ENCODE measurements around the gene MYOM3.
"Not testable (repeated sequence)": the region's sequence is repeated elsewhere in the genome, so short reads cannot be mapped to it uniquely, and the experiment has no call there.

MYOM3 gene

GRCh38 chr1:24022581-24023361 is 89.2 kb downstream of the MYOM3 start:
- DNase-seq: no peak

DNA sequence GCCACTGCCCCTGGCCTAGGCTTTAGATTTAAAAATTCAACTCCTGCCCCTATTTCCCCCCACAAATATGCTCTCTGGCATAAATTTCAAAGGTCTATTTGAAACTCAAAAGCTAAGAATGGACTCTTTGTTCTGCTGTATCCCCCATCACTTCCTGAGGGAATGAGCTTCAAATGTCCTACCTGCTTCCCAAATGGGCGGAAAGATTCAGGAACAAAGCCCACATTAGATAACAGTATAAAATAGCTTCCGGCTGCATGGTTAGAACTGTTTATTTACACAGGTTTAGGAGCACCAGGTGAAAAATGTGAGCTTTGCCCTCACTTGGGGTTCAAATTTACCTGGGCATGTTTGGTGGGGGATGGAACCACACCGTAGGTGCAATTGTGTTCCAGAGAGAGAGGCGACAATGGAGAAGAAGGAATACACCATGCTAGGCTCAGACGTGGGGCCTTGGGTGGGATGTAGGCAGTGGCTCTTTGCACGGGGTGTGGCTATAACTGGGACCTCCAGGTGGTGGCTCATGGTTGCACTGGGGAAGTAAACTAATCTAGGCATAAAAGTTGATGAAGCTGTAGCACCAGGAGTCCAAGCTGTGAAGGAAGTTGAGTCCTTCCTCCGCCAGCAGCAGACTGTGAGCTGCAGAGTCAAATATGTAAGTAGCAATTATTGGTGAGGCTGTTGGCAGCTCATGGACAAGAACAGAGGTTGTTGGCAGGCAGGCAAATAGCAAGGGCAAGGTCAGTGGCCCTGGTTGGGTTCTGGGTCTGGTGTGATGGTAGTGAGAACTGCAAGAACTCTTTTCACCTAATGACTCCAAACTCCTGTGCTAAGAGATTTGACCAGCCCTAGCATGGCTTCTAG is 90.3 kb downstream of the MYOM3 start:
- peak; percentile 24 for DNase-seq

DNA sequence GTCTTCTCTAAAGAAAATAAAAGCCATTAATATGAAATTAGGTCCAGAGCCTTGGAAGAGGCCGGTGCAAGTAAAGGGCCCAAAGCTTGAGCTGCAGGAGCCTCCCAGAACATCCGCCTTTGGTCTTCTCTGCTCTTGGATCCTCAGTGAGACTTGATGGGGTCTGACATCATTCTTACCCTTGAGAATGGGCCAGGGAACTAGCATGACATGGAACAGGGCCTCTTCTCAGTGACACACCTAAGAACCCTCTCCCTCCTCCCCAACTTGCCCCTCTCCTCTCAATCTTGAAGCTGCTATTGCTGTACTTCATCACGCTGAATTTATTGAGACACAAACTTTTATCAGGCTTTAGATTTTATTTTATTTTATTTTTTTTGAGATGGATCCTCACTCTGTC is 91.5 kb downstream of the MYOM3 start:
- no peak for DNase-seq

GRCh38 chr1:24020025-24020424 is 91.9 kb downstream of the MYOM3 start:
- DNase-seq: no peak

DNA sequence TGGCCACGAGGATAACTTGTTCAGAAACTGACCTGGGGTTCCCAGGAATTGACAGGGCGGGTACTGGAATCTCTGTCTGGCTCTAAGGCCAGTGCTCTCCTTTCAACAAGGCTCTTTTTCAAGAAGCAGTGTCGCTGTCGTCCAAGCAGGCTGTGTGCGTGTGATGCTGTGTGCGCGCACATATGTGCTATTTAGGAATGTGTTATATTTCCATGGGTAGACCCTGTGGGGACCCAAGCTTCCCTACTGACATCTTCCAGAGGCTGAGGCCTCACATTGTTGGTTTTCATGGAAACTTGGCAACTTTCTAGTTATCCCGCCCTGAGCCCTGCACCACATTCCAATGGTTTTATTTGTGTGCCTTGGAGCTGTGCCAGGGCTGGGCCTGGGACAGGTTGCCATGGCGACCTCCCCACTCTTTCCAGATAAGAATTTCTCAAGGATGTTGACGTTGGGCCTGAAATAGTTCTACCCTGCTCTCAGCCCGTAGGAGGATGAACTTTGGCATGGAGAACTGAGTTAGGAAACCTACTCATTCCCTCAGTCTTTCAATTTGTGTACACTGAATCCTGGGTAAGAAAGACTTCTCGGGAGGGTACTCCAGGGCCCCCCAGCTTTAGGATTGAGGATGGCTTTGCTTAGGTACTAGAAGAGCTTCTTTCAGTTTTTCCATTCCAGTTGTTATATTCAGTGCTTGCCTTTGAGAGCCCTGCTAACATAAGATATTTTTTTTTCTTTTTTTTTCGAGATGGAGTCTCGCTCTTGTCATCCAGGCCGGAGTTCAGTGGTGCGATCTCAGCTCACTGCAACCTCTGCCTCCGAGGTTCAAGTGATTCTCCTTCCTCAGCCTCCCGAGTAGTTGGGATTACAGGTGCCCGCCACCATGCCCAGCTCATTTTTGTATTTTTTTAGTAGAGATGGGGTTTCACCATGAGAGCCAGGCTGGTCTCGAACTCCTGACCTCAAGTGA is 93.0 kb downstream of the MYOM3 start:
- no peak for DNase-seq

- no peak for DNase-seq
These were observed 96.4 kb downstream of the MYOM3 start for GRCh38 chr1:24015221-24016210.

- not testable (repeated sequence) for DNase-seq
These were observed 99.1 kb downstream of the MYOM3 start for GRCh38 chr1:24012878-24013277.

DNA sequence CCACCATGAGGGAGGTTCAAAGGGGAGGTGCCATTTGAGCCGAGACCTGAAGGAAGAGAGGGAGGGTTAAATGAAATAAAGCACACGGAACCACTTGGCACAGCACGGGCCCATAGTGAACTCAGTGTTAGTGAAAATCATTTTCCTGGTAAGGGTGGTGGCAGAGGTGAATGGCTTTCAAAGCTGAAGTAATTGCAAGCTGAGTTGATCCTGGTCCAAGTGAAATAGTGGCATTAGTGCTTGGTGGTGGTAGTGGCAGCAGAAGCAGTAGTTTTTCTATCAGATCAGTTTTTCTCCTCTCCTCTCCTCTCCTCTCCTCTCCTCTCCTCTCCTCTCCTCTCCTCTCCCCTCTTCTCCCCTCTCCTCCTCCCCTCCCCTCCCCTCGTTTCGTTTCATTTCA is 101.3 kb downstream of the MYOM3 start:
- DNase-seq: no peak

- no peak for DNase-seq
These were observed 102.5 kb downstream of the MYOM3 start for GRCh38 chr1:24009406-24009805.

- DNase-seq: peak; percentile 67
These were observed 103.3 kb downstream of the MYOM3 start for GRCh38 chr1:24008574-24009184.

GRCh38 chr1:24007079-24007478 is 104.9 kb downstream of the MYOM3 start:
- DNase-seq: no peak
